HG03469 (cell line): Measurements from ENCODE around the gene POU5F1.

Experiments
- ATAC-seq: cut with Tn5 transposase; IDR thresholded peaks from one replicate; pipeline ENCODE4 v1.9.1; 2021; ENCODE audit warnings: mild to moderate bottlenecking, moderate library complexity, moderate number of reproducible peaks; ENCODE audit not compliant: unreplicated experiment

POU5F1 gene

GRCh38 chr6:31169123-31169857, 1.2 kb downstream of the POU5F1 start:
- no peak for ATAC-seq

DNA sequence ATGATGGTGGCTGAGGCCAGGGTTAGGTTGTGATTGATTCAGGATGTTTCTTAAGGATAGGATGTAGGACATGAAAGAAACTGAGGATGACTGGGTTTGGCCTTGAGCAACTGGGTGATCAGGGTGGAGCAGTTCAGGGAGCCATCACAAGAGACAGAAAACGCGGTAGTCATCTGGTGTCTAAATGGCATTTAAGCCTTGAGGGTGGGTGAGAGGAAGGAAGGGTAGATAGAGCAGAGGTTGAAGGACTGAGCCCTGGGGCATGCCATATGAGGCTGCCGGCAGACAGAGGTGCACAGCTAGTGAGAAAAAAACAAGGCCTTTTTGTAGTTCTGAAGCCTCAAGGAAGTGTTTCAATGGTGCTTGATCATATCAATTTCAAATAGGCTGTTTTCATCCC, 1.9 kb downstream of the POU5F1 start:
- ATAC-seq: no peak

- no peak for ATAC-seq
Observed at GRCh38 chr6:31165986-31166385, 4.5 kb downstream of the POU5F1 start.

DNA sequence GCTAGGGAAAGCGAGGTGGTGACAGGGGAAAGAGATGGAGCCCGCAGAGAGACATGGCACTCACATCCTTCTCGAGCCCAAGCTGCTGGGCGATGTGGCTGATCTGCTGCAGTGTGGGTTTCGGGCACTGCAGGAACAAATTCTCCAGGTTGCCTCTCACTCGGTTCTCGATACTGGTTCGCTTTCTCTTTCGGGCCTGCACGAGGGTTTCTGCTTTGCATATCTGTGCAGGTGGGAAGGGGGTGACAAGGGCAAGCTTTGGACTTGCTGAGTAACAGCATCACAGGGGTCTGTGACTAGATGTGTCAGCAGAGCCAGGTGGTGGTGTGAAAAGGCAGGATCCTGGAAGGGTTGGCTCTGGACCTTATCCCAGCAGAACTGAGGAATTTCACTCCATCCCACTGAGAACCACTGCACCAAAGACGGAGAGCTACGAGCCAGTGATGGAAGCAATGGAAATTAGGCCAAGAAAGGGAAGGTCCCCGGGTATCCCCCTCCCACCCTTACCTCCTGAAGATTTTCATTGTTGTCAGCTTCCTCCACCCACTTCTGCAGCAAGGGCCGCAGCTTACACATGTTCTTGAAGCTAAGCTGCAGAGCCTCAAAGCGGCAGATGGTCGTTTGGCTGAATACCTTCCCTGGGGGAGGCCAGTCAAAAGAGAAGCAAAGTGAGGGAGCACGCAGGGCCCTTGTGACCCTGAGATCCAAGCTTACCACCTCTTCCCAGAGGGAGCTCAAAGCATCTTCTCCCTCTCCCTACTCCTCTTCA, 5.2 kb downstream of the POU5F1 start:
- peak; percentile 47 for ATAC-seq

GRCh38 chr6:31164475-31165063, 5.9 kb downstream of the POU5F1 start:
- peak; percentile 15 for ATAC-seq

GRCh38 chr6:31163922-31164321, 6.6 kb downstream of the POU5F1 start:
- no peak for ATAC-seq

DNA sequence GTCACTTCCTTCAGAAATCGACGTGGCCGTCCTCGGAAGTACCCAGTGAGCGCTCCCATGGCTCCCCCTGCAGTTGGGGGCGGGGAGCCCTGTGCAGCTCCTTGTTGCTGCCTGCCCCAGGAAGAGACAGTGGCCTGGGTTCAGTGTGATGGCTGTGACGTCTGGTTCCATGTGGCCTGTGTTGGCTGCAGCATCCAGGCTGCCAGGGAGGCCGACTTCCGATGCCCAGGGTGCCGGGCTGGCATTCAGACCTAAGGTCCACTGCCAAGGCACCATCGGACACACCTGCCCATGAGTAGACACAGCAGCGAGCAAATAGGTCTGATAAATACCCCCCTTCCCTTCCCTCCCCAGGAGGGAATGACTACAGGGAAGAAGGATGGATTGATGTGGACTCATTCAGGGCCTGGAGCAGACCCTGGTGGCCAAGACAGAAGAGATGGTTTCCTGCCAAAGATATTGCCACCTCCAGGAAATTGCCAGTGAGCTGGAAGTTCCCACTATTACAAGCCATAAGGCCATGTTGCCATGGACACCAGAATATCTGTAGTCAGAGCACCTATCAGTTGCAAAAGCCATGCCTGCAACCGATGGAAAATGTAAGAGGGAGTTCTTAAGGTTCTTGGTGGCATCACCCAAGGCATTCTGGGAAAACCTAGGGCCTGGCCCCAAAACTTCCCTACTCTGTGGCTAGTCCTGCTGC, 7.9 kb downstream of the POU5F1 start:
- ATAC-seq: no peak

- ATAC-seq: no peak
Observed at GRCh38 chr6:31161216-31162126, 9.0 kb downstream of the POU5F1 start.

DNA sequence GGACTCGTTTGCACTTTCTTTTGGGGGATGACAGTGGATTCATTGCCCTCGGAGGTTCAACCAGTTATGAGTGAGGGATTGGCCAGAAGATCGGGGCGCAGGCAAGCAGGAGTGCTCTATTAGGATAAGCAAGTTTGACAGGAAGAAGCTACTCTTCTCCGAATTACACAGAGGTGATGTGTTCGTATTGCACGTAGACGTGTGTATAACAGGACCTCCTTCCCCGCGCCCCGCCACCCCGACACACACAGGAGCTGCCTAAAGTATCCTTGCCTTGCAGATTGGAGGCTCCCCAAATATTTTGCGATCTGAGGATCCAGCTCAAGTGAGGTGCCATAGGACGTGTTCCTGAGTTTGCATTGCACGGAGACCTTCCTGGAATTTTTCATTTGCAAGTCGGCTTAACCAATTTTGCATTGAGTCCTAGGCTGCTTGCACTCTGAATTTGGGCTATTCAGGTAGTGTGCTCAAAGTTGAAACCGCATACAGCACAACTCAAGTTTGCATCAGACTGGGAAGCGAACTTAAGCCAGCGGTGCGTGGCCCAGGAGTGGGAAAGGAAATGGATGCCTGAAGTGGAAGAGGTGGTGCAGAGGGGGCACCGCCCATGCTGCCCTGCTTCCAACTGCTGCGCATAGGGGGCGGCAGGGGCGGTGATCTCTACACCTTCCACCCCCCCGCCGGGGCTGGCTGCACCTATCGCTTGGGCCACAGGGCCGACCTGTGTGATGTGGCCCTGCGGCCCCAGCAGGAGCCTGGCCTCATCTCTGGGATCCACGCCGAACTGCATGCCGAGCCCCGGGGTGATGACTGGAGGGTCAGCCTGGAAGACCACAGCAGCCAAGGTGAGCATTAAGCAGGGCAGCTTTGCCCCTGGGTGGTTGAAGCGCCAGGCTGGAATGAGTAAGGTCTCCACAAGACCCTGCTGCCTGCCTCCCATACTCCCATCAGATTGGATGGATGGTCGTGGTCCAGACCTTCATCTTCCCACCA, 11.3 kb downstream of the POU5F1 start:
- no peak for ATAC-seq

DNA sequence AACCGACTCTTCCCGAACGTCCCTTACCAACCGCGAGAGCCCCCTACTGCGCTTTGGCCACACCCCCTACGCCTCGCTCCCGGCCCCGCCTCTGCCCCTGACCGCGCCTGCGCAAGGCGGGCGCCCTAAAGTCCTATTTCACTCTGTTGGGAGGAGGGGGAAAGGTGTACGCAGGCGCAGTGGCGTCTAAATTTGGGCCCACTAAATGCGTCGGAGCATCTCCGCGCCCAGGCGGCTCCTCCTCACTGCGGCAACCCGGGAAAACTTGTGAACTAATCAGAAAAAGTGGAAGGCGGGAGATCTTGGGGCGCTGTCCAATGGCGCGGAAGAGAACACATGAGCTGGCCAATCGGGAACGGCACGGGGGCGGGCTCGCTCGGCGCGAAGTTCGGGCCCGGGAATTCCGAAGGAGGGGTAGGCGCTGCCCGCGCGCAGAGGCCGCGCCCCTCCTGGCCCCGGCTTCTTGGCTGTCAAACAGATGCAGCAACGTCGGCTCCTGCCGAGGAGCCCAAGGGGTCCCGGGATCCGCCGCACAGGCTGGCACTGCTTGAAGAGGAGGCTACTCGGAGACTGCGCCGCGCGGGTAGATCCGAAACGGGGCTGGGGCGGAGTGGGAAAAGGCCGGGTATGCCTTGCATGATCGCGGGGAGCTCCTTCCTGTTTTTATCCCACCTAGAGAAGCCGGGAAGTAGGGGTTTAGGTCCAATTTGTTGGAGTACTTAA, 12.2 kb downstream of the POU5F1 start, which contains the start of gene TCF19:
Gene TCF19, plus strand, starts transcription at position 450 of the 723 bp plus-strand sequence. CDS start 881 bp downstream, outside the sequence.
- peak; percentile 48 for ATAC-seq

DNA sequence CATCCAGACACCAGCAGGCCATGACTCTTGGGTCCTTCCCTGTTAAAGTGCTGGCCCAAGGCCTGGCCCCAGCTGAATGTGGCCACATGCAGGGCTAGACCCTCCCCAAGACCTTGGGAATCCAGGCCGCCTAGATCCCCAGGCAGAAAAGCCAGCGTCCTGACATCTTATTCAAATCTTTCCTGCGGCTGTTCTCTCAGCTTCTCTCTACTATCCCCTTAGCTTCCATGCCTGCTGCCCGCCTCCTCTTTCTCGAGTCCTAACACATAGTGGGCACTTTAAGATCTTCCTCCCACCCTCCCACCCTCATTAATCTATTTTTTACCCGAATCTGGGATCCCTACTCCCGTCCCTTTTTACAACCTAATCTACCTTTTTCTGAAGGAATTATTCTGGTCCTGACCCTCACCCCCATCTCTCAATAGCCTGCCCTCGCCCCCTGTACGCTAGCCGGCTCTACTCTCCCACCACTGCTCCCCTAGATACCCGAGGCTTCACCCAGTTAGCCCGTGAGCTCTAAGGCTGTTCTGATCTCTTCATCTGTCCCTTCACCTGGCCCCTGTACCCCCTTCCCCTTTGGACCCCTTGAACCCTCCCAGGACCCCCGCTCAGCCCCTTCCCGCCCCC, 12.9 kb downstream of the POU5F1 start, which contains the start of gene CCHCR1:
Gene CCHCR1, minus strand, starts transcription at position 290 of the 627 bp plus-strand sequence. Its CDS starts 202 bp downstream, at position 88.
- ATAC-seq: no peak

DNA sequence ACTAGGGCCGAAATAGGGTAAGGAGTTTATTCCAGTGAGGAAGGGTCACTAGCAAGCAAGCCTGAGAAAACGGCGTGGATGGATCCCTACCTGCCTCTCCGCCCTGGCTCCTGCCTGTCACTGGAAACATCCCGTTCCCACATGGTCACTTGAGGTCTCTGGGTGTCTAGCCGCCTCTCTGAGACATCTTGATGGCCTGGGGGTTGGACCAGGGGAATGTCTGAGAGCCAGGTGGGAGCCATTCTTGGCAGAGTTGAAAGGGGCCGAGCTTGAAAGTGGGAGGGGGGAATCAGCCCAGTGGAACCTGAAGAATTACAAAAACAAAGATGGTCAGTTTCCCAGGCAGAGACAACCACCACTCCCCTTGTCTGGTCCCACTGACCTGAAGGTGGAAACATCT, 13.8 kb downstream of the POU5F1 start:
- no peak for ATAC-seq

- ATAC-seq: no peak
Observed at GRCh38 chr6:31154436-31154835, 16.0 kb downstream of the POU5F1 start.

- no peak for ATAC-seq
Observed at GRCh38 chr6:31152781-31153180, 17.7 kb downstream of the POU5F1 start.

- ATAC-seq: no peak
Observed at GRCh38 chr6:31149827-31150447, 20.5 kb downstream of the POU5F1 start.

- no peak for ATAC-seq
Observed at GRCh38 chr6:31145386-31145785, 25.1 kb downstream of the POU5F1 start.

GRCh38 chr6:31144970-31145340, 25.5 kb downstream of the POU5F1 start:
- ATAC-seq: no peak
